HG02623 (cell line): ENCODE data around the gene CTBP1.

Experiments
- ATAC-seq: cut with Tn5 transposase; IDR thresholded peaks from one replicate; pipeline ENCODE4 v1.9.1; 2021; ENCODE audit warnings: moderate library complexity; ENCODE audit not compliant: unreplicated experiment

Gene CTBP1

GRCh38 chr4:1250921-1251772, 2.2 kb upstream of the CTBP1 start:
- ATAC-seq: no peak

- no peak for ATAC-seq
Measured at GRCh38 chr4:1250527-1250812, 1.5 kb upstream of the CTBP1 start.

- ATAC-seq: no peak
Measured at GRCh38 chr4:1249731-1250526, 999 bp upstream of the CTBP1 start.

- ATAC-seq: peak; percentile 54
Measured at GRCh38 chr4:1249148-1249730, 309 bp upstream of the CTBP1 start.

- ATAC-seq: no peak
Measured at GRCh38 chr4:1247864-1248244, 1.1 kb downstream of the CTBP1 start.

GRCh38 chr4:1246901-1247863, 1.7 kb downstream of the CTBP1 start:
- no peak for ATAC-seq

GRCh38 chr4:1246111-1246881, 2.6 kb downstream of the CTBP1 start:
- ATAC-seq: no peak

- no peak for ATAC-seq
Measured at GRCh38 chr4:1245481-1246051, 3.4 kb downstream of the CTBP1 start.

GRCh38 chr4:1244978-1245471, 3.9 kb downstream of the CTBP1 start:
- no peak for ATAC-seq

- no peak for ATAC-seq
Measured at GRCh38 chr4:1244081-1244977, 4.6 kb downstream of the CTBP1 start.

GRCh38 chr4:1243451-1244080, 5.4 kb downstream of the CTBP1 start:
- no peak for ATAC-seq

GRCh38 chr4:1242506-1243450, 6.2 kb downstream of the CTBP1 start:
- ATAC-seq: no peak

GRCh38 chr4:1241936-1242505, 6.9 kb downstream of the CTBP1 start:
- ATAC-seq: no peak

- ATAC-seq: no peak
Measured at GRCh38 chr4:1241466-1241935, 7.4 kb downstream of the CTBP1 start.

GRCh38 chr4:1240721-1241465, 8.0 kb downstream of the CTBP1 start:
- ATAC-seq: no peak

GRCh38 chr4:1239950-1240307, 9.0 kb downstream of the CTBP1 start:
- no peak for ATAC-seq
